ENCODE results near the gene SLC35E1.
A peak's percentile ranks its signal among the peaks of the same experiment; 100 is the strongest.

SLC35E1 gene

GRCh38 chr19:16542045-16542909 lies 29.9 kb downstream of the SLC35E1 start, which contains the start of gene CHERP:
TSS of gene CHERP (minus strand) at chr19:16542437. CDS start at chr19:16542378, 59 bp downstream.
- DNase-seq: peak; percentile 93

GRCh38 chr19:16541526-16542044 lies 30.6 kb downstream of the SLC35E1 start:
- peak; percentile 13 for DNase-seq

GRCh38 chr19:16540948-16541347 lies 31.3 kb downstream of the SLC35E1 start:
- no peak for DNase-seq

- DNase-seq: no peak
These were observed 35.1 kb downstream of the SLC35E1 start for GRCh38 chr19:16537111-16537510.

- DNase-seq: no peak
These were observed 36.1 kb downstream of the SLC35E1 start for GRCh38 chr19:16536130-16536529.

GRCh38 chr19:16535381-16535780 lies 36.8 kb downstream of the SLC35E1 start:
- DNase-seq: no peak

- DNase-seq: no peak
These were observed 39.6 kb downstream of the SLC35E1 start for GRCh38 chr19:16532440-16533234.

GRCh38 chr19:16531380-16531669 lies 40.9 kb downstream of the SLC35E1 start:
- no peak for DNase-seq

- no peak for DNase-seq
These were observed 41.5 kb downstream of the SLC35E1 start for GRCh38 chr19:16530540-16531379.

GRCh38 chr19:16529466-16530144 lies 42.6 kb downstream of the SLC35E1 start:
- DNase-seq: no peak

GRCh38 chr19:16527971-16528521 lies 44.2 kb downstream of the SLC35E1 start:
- no peak for DNase-seq

GRCh38 chr19:16527334-16527935 lies 44.8 kb downstream of the SLC35E1 start:
- DNase-seq: no peak

- no peak for DNase-seq
These were observed 46.3 kb downstream of the SLC35E1 start for GRCh38 chr19:16525751-16526481.

- no peak for DNase-seq
These were observed 47.1 kb downstream of the SLC35E1 start for GRCh38 chr19:16524991-16525734.

- DNase-seq: no peak
These were observed 49.4 kb downstream of the SLC35E1 start for GRCh38 chr19:16522559-16523377.

- no peak for DNase-seq
These were observed 50.4 kb downstream of the SLC35E1 start for GRCh38 chr19:16521715-16522289.

- DNase-seq: no peak
These were observed 51.1 kb downstream of the SLC35E1 start for GRCh38 chr19:16520986-16521624.
